ENCODE results near the gene GSTA4. TPM values are rescaled to one million over a fixed set of nuclear protein-coding genes. Genes with fewer than 3 reads are reported as not detected.

Gene GSTA4
- polyA plus RNA-seq, 6 donors from 2014 or later = 6.7 to 16.1 (median 8.3) TPM

DNA sequence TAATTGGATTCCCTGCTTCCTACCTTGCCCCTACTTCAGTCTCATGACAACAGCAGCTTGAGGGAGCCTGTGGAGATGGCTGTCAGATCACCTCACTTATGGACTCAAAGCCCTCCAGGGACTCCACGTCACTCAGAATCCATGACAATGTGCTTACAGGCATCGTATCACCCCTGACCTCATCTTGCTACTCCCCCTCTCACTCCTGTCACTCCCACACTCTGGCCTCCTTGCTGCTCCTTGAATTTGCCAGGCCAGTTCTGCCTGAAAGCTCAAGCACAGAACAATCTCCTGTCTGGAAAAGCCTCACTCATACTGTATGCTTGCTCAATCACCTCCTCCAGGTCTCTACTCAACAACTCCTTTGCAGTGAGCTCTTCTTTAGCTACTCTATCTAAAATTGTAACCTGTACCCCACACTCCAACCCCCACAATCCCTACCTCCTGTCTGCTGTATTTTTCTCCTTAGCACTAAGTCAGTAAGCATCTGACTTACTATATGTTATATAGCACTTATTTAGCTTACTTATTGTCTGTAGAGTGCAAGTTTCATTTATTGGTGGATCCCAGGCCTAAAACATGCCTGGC is 10.7 kb upstream of the GSTA4 start:
- Mint-ChIP-seq H3K27me3 (no peaks in the 10 kb centered on the region), H3K9me3 (no peaks in the 10 kb centered on the region), H3K4me3 (no peak overlapping the region), H3K4me1 (no peaks in the 10 kb centered on the region), H3K27ac (peak overlapping the region in 2 of 6 donors; percentile 8 to 33), H3K36me3 (peaks cover 25 to 28% of the 10 kb centered on the region in 2 donors)
- no peak for DNase-seq
- ATAC-seq (ENCODE audit: low read depth in 2 of 2) = no peak

DNA sequence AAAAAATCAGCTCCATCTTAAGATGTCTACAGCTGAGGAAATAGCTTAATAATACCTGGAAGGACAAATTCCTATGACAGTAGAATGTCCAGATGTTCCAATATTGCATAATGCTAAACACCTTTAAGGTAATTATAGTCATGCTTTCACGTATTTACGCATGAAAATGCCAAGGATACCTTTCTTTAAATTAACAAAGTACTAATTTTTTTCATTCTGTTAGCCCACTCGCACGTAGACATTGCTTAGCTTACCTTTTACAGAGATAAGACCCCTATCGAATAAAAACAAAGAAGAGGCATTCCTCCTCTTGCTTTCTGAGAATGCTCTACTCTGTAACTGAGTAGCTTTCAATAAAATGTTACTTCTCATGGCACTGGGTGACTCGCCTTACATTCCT is 4.4 kb upstream of the GSTA4 start:
- peaks cover 0 to 5% (median 0%) of the 10 kb centered on the region in 3 donors for H3K27me3 Mint-ChIP-seq
- H3K36me3 Mint-ChIP-seq = no peaks in the 10 kb centered on the region
- ATAC-seq (ENCODE audit: low read depth in 2 of 2) (no peak), DNase-seq (no peak)
- no peak overlapping the region for H3K27ac Mint-ChIP-seq
- peak overlapping the region in 1 of 8 donors; percentile 53 for H3K4me3 Mint-ChIP-seq
- H3K9me3 Mint-ChIP-seq = peaks cover 0 to 7% (median 0%) of the 10 kb centered on the region in 7 donors
- peaks cover 17 to 29% (median 26%) of the 10 kb centered on the region in 3 donors for H3K4me1 Mint-ChIP-seq

DNA sequence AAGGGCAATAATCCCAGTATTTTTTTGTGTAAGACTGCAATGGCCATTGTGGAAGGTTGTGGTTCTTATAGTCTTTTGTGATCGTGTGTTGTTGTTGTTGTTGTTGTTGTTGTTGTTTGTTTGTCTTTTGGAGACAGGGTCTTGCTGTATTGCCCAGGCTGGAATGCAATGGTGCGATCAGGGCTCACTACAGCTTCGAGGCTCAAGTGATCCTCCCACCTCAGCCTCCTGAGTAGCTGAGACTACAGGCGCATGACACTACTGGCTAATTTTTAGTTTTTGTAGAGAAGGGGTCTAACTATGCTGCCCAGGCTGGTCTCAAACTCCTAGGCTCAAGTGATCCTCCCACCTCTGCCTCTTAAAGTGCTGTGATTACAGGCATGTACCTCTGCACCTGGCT is 3.5 kb upstream of the GSTA4 start:
- Mint-ChIP-seq H3K4me1 (peaks cover 23 to 31% (median 31%) of the 10 kb centered on the region in 3 donors), H3K36me3 (no peaks in the 10 kb centered on the region), H3K4me3 (no peak overlapping the region), H3K27me3 (peaks cover 0 to 5% (median 0%) of the 10 kb centered on the region in 3 donors), H3K9me3 (peaks cover 0 to 7% (median 0%) of the 10 kb centered on the region in 7 donors), H3K27ac (no peak overlapping the region)
- no peak for ATAC-seq (ENCODE audit: low read depth in 2 of 2)
- DNase-seq = no peak

DNA sequence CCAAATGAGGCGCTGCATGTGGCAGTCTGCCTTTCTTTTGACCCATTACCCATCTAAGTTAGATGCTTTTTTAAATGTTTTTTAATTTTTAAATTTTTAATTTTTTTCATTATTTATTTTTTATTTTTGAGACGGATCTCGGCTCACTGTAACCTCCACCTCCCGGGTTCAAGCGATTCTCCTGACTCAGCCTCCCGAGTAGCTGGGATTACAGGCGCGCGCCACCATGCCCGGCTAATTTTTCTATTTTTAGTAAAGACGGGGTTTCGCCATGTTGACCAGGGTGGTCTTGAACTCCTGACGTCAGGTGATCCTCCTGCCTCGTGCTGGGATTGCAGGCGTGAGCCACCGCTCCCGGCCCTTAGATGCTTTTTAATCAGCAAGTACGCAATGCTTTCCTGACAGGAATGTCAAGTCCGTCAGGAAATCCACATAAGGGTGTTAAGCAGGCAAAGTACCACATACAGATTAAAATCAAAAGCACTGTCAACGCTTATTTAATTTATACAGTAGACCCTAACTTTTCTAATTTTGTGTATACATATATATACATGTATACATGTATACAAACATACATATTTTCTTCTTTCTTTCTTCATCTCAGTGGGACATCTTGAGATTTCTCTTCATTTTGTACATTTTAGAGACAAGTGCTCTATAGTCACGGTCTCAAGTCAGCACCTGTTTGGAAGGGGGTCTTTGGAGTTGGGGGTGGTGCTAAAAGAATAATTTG is 995 bp upstream of the GSTA4 start:
- H3K36me3 Mint-ChIP-seq = no peaks in the 10 kb centered on the region
- H3K27me3 Mint-ChIP-seq = peaks cover 0 to 5% (median 0%) of the 10 kb centered on the region in 3 donors
- H3K4me1 Mint-ChIP-seq = peaks cover 23 to 31% (median 31%) of the 10 kb centered on the region in 3 donors
- ATAC-seq (ENCODE audit: low read depth in 2 of 2) (peak; percentile 9 to 10), DNase-seq (peak; percentile 38)
- peaks cover 0 to 7% (median 0%) of the 10 kb centered on the region in 7 donors for H3K9me3 Mint-ChIP-seq
- peak overlapping the region; percentile 94 to 100 (median 96) for H3K4me3 Mint-ChIP-seq
- H3K27ac Mint-ChIP-seq = peak overlapping the region; percentile 97 to 100 (median 100)

DNA sequence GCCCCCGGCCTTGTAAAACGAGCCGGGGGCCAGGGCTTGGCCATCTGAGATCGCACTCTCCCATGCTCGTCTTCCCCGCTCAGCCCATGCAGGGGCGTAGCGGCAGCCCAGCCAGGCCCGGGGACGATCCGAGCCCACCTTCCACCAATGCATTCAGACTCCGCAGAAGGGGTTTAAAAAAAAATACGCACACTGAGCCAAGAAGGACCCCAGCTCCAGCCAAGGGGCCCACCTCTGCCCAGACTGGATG is 320 bp downstream of the GSTA4 start:
- Mint-ChIP-seq H3K27ac (peak overlapping the region; percentile 96 to 100 (median 100)), H3K27me3 (peaks cover 0 to 5% (median 0%) of the 10 kb centered on the region in 3 donors)
- DNase-seq = no peak

DNA sequence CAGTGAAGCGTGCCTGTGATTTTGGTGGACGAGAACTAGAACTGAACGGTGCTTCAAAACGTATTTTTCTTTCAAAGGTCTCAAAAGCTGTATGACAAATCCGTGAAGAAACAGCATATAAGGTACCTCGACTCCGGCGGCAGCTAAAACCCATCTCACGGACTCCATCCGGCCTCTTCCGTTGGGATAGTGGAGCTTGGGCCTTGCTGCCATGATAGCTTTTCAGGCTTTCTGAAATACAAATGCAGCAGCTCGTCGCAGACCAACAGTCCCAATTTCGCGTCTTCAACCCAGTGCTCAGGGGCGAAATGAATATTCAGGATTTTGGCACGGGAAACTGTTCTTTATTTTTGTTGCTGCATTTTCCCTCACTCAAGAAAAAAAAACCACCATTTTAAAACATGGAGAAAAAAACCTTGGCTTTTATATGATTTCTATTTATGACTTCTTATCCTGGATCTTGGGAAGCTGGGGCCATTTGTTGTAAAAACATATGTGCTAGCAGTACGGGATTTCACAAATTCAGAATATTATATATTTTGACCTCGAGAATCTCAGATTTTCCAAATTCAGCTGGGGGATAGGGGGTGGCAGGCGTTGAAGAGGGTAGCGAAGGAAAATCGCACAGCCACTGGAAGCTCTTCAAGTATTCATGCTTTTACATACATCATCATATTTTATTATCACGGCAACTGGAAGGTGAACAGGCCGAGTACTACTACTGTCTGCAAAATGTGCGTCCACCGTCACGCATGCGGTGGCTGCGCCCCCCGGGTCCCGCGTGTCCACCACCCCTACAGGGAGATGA is 849 bp downstream of the GSTA4 start:
- Mint-ChIP-seq H3K4me3 (peak overlapping the region; percentile 94 to 100 (median 96)), H3K4me1 (peaks cover 23 to 31% (median 26%) of the 10 kb centered on the region in 3 donors), H3K9me3 (peaks cover 0 to 7% (median 0%) of the 10 kb centered on the region in 7 donors), H3K36me3 (peaks cover 0 to 6% of the 10 kb centered on the region in 2 donors), H3K27me3 (peaks cover 0 to 5% (median 0%) of the 10 kb centered on the region in 3 donors), H3K27ac (peak overlapping the region in 5 of 6 donors; percentile 20 to 100 (median 100))
- no peak for DNase-seq
- ATAC-seq (ENCODE audit: low read depth in 2 of 2) = no peak

More for the DNA sequence above, 320 bp downstream of the GSTA4 start:
- peaks cover 0 to 7% (median 0%) of the 10 kb centered on the region in 7 donors for H3K9me3 Mint-ChIP-seq
- H3K4me3 Mint-ChIP-seq = peak overlapping the region; percentile 94 to 100 (median 96)
- H3K36me3 Mint-ChIP-seq = peaks cover 0 to 6% of the 10 kb centered on the region in 2 donors
- peak; percentile 14 to 16 for ATAC-seq (ENCODE audit: low read depth in 2 of 2)
- H3K4me1 Mint-ChIP-seq = peaks cover 23 to 31% (median 26%) of the 10 kb centered on the region in 3 donors

DNA sequence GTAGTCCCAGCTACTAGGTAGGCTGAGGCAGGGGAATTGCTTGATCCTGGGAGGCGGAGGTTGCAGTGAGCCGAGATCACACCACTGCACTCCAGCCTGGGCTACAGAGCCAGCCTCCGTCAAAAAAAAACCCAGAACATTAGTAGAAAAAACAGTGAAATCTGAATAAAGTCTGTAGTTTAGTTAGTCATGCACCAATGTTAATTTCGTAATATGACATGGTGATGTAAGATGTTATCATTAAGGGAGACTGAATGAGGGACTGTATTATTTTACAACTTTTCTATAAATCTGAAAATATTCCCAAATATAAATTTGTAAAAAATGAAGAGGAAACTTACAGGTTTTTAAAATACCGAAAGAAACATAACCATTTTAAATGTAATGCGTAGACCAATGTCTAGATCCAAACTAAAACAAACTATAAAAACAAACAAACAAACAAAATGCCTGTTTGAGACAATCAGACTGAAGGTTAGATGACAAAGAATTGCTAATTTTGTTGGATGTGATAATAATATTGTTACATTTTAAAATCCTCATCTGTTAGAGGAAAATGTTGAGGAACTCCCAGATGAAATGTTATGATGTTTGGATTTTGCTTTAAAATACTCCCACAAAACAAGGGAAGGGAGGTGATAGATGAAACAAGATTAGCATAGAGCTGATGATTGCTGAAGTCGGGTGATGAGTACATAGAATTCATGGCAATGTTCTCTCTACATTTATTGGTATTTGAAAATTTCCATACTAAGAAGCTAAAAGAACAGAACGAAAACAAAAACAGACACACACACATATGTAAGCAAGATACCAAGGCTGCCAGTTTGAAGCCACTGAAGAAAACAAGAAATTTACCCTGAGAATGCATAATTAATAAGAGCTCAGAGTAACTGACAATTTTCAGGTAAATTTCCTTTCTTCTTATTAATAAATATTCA is 1.8 kb downstream of the GSTA4 start:
- Mint-ChIP-seq H3K4me3 (peak overlapping the region in 5 of 8 donors; percentile 60 to 98 (median 97)), H3K4me1 (peaks cover 23 to 31% (median 26%) of the 10 kb centered on the region in 3 donors), H3K27ac (peak overlapping the region in 2 of 6 donors; percentile 56 to 68), H3K27me3 (peaks cover 0 to 5% (median 0%) of the 10 kb centered on the region in 3 donors), H3K9me3 (peaks cover 0 to 7% (median 0%) of the 10 kb centered on the region in 7 donors), H3K36me3 (peaks cover 0 to 6% of the 10 kb centered on the region in 2 donors)
- DNase-seq = no peak
- no peak for ATAC-seq (ENCODE audit: low read depth in 2 of 2)

DNA sequence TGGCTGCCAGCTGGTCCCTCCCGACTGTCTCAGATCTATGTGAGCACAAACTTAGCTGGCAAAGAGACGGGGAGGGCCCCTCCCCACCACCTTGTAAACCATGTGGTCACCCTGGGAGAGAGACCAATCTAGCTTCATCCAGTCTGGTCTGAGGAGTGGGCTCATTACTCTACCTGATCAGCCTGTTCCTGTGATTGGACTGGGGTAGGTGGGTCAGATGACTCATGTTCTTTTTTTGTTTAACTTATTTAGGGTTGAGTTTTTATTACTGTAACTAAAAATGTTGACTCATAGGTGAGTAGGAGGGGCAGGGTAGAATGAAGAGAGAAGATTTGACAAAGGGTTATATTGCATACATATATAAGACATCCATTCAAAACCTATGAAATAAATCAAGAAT is 4.7 kb downstream of the GSTA4 start:
- H3K36me3 Mint-ChIP-seq = peaks cover 0 to 6% of the 10 kb centered on the region in 2 donors
- H3K4me1 Mint-ChIP-seq = peaks cover 13 to 17% (median 16%) of the 10 kb centered on the region in 3 donors
- ATAC-seq (ENCODE audit: low read depth in 2 of 2) = no peak
- peak overlapping the region in 1 of 6 donors; percentile 53 for H3K27ac Mint-ChIP-seq
- DNase-seq = no peak
- H3K4me3 Mint-ChIP-seq = no peak overlapping the region
- peaks cover 0 to 1% (median 0%) of the 10 kb centered on the region in 7 donors for H3K9me3 Mint-ChIP-seq
- peaks cover 0 to 1% (median 0%) of the 10 kb centered on the region in 3 donors for H3K27me3 Mint-ChIP-seq

DNA sequence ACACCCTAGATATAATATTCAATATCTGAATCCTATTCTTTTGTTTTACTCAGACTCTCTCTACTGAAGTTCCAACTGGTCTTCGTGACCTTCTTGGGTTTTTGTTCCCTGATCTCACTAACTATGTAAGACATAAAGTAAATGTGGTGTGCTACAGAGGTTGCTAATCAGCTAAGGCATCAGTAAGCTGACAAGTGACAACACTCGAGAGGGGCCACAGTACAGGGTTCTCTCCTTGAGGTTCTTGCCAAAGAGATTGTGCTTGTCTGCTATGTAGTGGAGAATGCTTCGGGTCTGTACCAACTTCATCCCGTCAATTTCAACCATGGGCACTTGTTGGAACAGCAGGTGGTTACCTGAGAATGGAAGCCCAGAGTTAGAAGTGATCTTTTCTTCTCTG is 9.9 kb downstream of the GSTA4 start:
- Mint-ChIP-seq H3K4me3 (peak overlapping the region in 4 of 8 donors; percentile 1 to 55 (median 32)), H3K27me3 (no peaks in the 10 kb centered on the region), H3K36me3 (peaks cover 0 to 2% of the 10 kb centered on the region in 2 donors), H3K27ac (peak overlapping the region in 1 of 6 donors; percentile 39), H3K9me3 (no peaks in the 10 kb centered on the region), H3K4me1 (peaks cover 34 to 40% (median 38%) of the 10 kb centered on the region in 3 donors)
- DNase-seq = no peak
- no peak for ATAC-seq (ENCODE audit: low read depth in 2 of 2)

DNA sequence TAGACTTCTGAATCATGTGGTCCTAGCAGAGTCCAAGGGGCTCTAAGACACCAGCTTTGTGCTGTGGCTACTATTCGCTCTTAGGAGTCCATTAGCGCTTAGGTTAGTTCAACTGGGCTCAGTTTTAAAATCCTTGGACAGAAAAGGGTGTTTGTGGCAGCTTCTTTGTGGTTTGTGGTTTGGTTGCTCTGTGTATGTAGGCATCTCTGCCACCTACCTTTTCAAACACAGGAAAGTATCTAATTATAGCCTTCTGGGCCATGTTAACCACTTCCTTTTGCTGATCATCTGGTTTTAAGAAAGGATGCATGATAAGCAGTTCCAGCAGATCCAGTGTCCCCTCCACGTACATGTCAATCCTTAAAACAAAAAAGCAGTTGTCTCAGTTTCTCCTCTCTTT is 10.8 kb downstream of the GSTA4 start:
- no peaks in the 10 kb centered on the region for H3K36me3 Mint-ChIP-seq
- peak overlapping the region in 4 of 6 donors; percentile 0 to 88 (median 47) for H3K27ac Mint-ChIP-seq
- DNase-seq = peak; percentile 54
- peaks cover 34 to 40% (median 38%) of the 10 kb centered on the region in 3 donors for H3K4me1 Mint-ChIP-seq
- peak overlapping the region; percentile 1 to 74 (median 50) for H3K4me3 Mint-ChIP-seq
- no peaks in the 10 kb centered on the region for H3K27me3 Mint-ChIP-seq
- ATAC-seq (ENCODE audit: low read depth in 2 of 2) = peak; percentile 92
- H3K9me3 Mint-ChIP-seq = no peaks in the 10 kb centered on the region

DNA sequence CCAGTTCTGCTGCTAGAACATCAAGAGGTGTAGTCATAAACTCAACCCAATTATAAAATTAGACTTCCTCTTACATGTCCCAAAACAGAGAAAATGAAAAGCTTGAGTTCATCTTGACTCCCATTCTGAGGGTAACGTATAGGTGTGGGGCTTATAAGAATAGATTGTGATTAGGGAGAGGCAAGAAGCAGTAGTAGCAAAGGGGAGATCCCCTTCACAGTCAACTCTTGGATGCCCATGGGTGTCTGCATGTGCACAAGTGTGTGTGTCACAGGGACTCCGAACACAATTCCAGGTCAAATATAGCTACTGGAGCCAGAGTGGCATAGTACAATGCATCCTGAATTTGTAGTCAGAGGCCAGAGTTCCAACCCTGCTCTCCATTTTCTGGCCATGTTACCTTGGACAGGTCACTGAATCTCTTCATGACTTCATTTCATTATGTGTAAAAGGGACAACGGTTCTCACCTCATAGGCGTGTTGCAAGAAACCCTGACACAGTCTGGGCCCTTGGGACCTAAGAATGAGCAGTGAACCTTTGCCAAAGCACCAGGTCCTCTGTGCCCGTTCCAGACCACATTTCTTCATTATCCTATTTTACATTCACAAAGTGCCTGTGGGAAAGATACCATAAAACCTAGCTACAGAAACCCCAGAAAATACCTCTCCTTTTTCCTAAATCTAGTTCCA is 11.8 kb downstream of the GSTA4 start:
- H3K4me3 Mint-ChIP-seq = peak overlapping the region; percentile 1 to 81 (median 70)
- DNase-seq (no peak), ATAC-seq (ENCODE audit: low read depth in 2 of 2) (peak; percentile 44 to 57)
- no peaks in the 10 kb centered on the region for H3K36me3 Mint-ChIP-seq
- no peaks in the 10 kb centered on the region for H3K27me3 Mint-ChIP-seq
- peak overlapping the region in 5 of 6 donors; percentile 16 to 60 (median 29) for H3K27ac Mint-ChIP-seq
- H3K9me3 Mint-ChIP-seq = no peaks in the 10 kb centered on the region
- H3K4me1 Mint-ChIP-seq = peaks cover 34 to 40% (median 38%) of the 10 kb centered on the region in 3 donors

DNA sequence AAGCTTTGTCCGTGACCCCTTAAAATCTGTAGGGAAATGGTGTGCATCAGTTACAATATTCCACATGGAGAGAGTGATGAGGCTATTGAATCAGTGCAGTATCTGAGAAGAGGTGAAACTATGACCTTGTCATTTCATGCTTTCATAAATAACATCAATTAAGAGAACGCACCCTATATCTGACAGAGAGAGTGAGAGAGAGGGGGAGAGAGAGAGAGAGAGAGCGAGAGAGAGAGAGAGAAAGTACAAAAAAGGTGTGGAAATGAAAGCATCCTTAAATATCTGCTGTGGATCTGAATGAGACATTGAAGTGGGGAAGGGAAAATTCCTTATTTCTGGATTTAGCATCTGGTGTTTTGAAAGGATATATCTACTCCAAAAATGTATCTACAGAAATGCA is 12.4 kb downstream of the GSTA4 start:
- H3K9me3 Mint-ChIP-seq = no peaks in the 10 kb centered on the region
- DNase-seq (no peak), ATAC-seq (ENCODE audit: low read depth in 2 of 2) (no peak)
- H3K27ac Mint-ChIP-seq = peak overlapping the region in 3 of 6 donors; percentile 35 to 58 (median 42)
- H3K36me3 Mint-ChIP-seq = no peaks in the 10 kb centered on the region
- H3K4me3 Mint-ChIP-seq = peak overlapping the region; percentile 1 to 81 (median 70)
- H3K27me3 Mint-ChIP-seq = no peaks in the 10 kb centered on the region
- peaks cover 34 to 40% (median 38%) of the 10 kb centered on the region in 3 donors for H3K4me1 Mint-ChIP-seq
